Measurements from ENCODE around the gene HSPA1L.
A peak's percentile ranks its signal among the peaks of the same experiment; 100 is the strongest.

The HSPA1L gene

GRCh38 chr6:31815025-31815838 is at the start of gene HSPA1L, which contains the start of gene HSPA1A:
Gene HSPA1L, minus strand, starts transcription at chr6:31815283. Its CDS starts 3,311 bp downstream, at chr6:31811972.
Gene HSPA1A, plus strand, starts transcription at chr6:31815543. Its CDS starts 214 bp downstream, at chr6:31815757.
- TF ChIP-seq CTCF (conservative IDR thresholded peaks at IDR 0.05), result no peak
- no peak for TF ChIP-seq ZFX (IDR thresholded peaks at IDR 0.05)
- no peak within 1 kb of the TSS for H3K27ac ChIP-seq

GRCh38 chr6:31864818-31865204 is 49.7 kb upstream of the HSPA1L start:
- TF ChIP-seq ZFX (IDR thresholded peaks at IDR 0.05) (no peak), CTCF (conservative IDR thresholded peaks at IDR 0.05) (no peak)
- no peak overlapping the region; the same call in 1 of the 2 replicates for H3K27ac ChIP-seq

GRCh38 chr6:31864123-31864562 is 49.1 kb upstream of the HSPA1L start:
- peak overlapping the region; percentile 63 for H3K27ac ChIP-seq

- peak within 1 kb of the TSS; percentile 63 for H3K27ac ChIP-seq
- no peak for TF ChIP-seq ZFX (IDR thresholded peaks at IDR 0.05)
- TF ChIP-seq CTCF (conservative IDR thresholded peaks at IDR 0.05), result no peak
Observed at GRCh38 chr6:31862344-31863235, 47.5 kb upstream of the HSPA1L start, which contains the start of gene NEU1. Gene NEU1, minus strand, starts transcription at chr6:31862821. Its CDS starts 45 bp downstream, at chr6:31862776.

GRCh38 chr6:31861919-31862343 is 46.8 kb upstream of the HSPA1L start:
- TF ChIP-seq ZFX (IDR thresholded peaks at IDR 0.05) (no peak), CTCF (conservative IDR thresholded peaks at IDR 0.05) (no peak)
- peak overlapping the region; percentile 63 for H3K27ac ChIP-seq

- TF ChIP-seq CTCF (conservative IDR thresholded peaks at IDR 0.05) (no peak), ZFX (IDR thresholded peaks at IDR 0.05) (no peak)
Observed at GRCh38 chr6:31861150-31861549, 46.1 kb upstream of the HSPA1L start.

GRCh38 chr6:31860349-31860748 is 45.3 kb upstream of the HSPA1L start:
- no peak for TF ChIP-seq ZFX (IDR thresholded peaks at IDR 0.05)
- TF ChIP-seq CTCF (conservative IDR thresholded peaks at IDR 0.05), result no peak
- H3K27ac ChIP-seq, result no peak overlapping the region

More at GRCh38 chr6:31861150-31861549, 46.1 kb upstream of the HSPA1L start:
- no peak overlapping the region for H3K27ac ChIP-seq
